ENCODE results near the gene CYB5A. TPM values are rescaled to one million over a fixed set of nuclear protein-coding genes. Genes with fewer than 3 reads are reported as not detected.
A peak's percentile ranks its signal among the peaks of the same experiment; 100 is the strongest.

CYB5A gene
- polyA plus RNA-seq, 2 of the 4 experiments (the other 2 are of a cell fraction), result 132 to 267 TPM

- Histone ChIP-seq H3K4me3 (no peak overlapping the region), H3K27ac (no peak overlapping the region), H3K4me2 (no peak overlapping the region), H3K4me1 (no peaks in the 10 kb centered on the region), H3K9me3 (no peaks in the 10 kb centered on the region)
- FAIRE-seq, result no peak
- no peak for TF ChIP-seq ESRRA (IDR thresholded peaks at IDR 0.05; ENCODE audit: borderline replicate concordance, low read length)
- no peak for TF ChIP-seq ZC3H11A (IDR thresholded peaks at IDR 0.05)
- no peak for TF ChIP-seq JUN (IDR thresholded peaks at IDR 0.05)
- no peak for TF ChIP-seq HMGXB4 (CRISPR knock-in tag; IDR thresholded peaks at IDR 0.05; ENCODE audit: borderline replicate concordance)
- DNase-seq (ENCODE audit: low read depth in 1 of 2, low spot score in 1 of 2), result no peak
- CTCF ChIA-PET, result no interaction called here
- WGBS (ENCODE audit: missing lambda C conversion rate), result 66% methylated on average over 7 of the region's 7 CpGs
- no peak for ATAC-seq
- POLR2A ChIA-PET, result no interaction called here
These were observed 68.9 kb downstream of the CYB5A start for GRCh38 chr18:74222710-74223494.

GRCh38 chr18:74221081-74221480, 70.7 kb downstream of the CYB5A start:
- no peak for ATAC-seq
- FAIRE-seq, result no peak
- POLR2A ChIA-PET, result no interaction called here
- Histone ChIP-seq H3K4me2 (no peak overlapping the region), H3K9me3 (no peaks in the 10 kb centered on the region), H3K27ac (no peak overlapping the region; a peak in 1 of 6 replicates), H3K4me1 (no peaks in the 10 kb centered on the region), H3K4me3 (no peak overlapping the region)
- no peak for DNase-seq (ENCODE audit: low read depth in 1 of 2, low spot score in 1 of 2)
- WGBS (ENCODE audit: missing lambda C conversion rate), result 91% methylated on average over 8 of the region's 9 CpGs
- CTCF ChIA-PET, result no interaction called here
- TF ChIP-seq RCOR1 (IDR thresholded peaks at IDR 0.05; ENCODE audit: low read depth, low read length), result no peak

DNA sequence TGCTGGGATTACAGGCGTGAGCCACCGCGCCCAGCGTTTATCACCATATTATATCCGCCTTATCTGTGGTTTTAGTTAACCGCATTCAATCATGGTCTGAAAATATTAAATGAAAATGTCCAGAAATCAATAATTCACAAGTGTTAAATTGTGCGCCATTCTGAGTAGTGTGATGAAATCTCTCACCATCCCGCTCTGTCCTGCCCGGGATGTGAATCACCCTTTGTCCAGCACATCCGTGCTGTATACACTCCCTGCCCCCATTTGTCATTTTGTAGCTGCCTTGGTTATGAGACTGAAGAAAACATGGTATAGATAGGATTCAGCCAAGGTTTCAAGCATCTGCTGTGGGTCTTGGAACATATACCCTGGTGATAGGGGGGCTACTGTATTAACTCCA, 72.7 kb downstream of the CYB5A start:
- CTCF ChIA-PET, result interaction anchor here (0.7 kb wide), 1 partner anchor 123 kb away, joined by 3 read pairs; no protein-coding TSS in a partner anchor
- POLR2A ChIA-PET, result no interaction called here
- DNase-seq (ENCODE audit: low read depth in 1 of 2, low spot score in 1 of 2), result no peak
- Histone ChIP-seq H3K27ac (peak overlapping the region in 1 of 2 experiments; percentile 32; a peak in 1 of 6 replicates), H3K4me2 (no peak overlapping the region), H3K4me3 (no peak overlapping the region), H3K9me3 (no peaks in the 10 kb centered on the region), H3K4me1 (no peaks in the 10 kb centered on the region)
- ATAC-seq, result peak; percentile 40 to 50; a peak in 1 of 6 replicates
- no peak for FAIRE-seq
- 65% methylated on average over 10 of the region's 10 CpGs for WGBS (ENCODE audit: missing lambda C conversion rate)
- TF ChIP-seq SMC3 (IDR thresholded peaks at IDR 0.05), result no peak
- TF ChIP-seq HMGXB4 (CRISPR knock-in tag; IDR thresholded peaks at IDR 0.05; ENCODE audit: borderline replicate concordance), result no peak
- TF ChIP-seq CHD4 (IDR thresholded peaks at IDR 0.05; ENCODE audit: borderline replicate concordance), result no peak
- TF ChIP-seq HOXA7 (CRISPR knock-in tag; IDR thresholded peaks at IDR 0.05), result no peak
- no peak for TF ChIP-seq MAZ (IDR thresholded peaks at IDR 0.05; ENCODE audit: borderline replicate concordance, low read depth, low read length)
- no peak for TF ChIP-seq HDAC2 (IDR thresholded peaks at IDR 0.05)
- no peak for TF ChIP-seq HEYL (CRISPR knock-in tag; IDR thresholded peaks at IDR 0.05)

- no peak overlapping the region for H3K27ac ChIP-seq
- no peak for ATAC-seq
- no peak for DNase-seq (ENCODE audit: low read depth in 1 of 2, low spot score in 1 of 2)
- CTCF ChIA-PET, result no interaction called here
- H3K4me1 ChIP-seq, result no peaks in the 10 kb centered on the region
- POLR2A ChIA-PET, result no interaction called here
- H3K4me3 ChIP-seq, result no peak overlapping the region
- no peak overlapping the region for H3K4me2 ChIP-seq
- WGBS (ENCODE audit: missing lambda C conversion rate), result 42% methylated on average over 6 of the region's 7 CpGs
- TF ChIP-seq TFCP2L1 (CRISPR knock-in tag; IDR thresholded peaks at IDR 0.05), result no peak
- TF ChIP-seq E2F6 (IDR thresholded peaks at IDR 0.05; ENCODE audit: borderline replicate concordance, low read depth), result no peak
- no peak for TF ChIP-seq MAFK (IDR thresholded peaks at IDR 0.05; ENCODE audit: partially characterized antibody)
- no peak for TF ChIP-seq EHMT2 (IDR thresholded peaks at IDR 0.05; ENCODE audit: low read depth)
- TF ChIP-seq HDAC2 (IDR thresholded peaks at IDR 0.05), result no peak
- TF ChIP-seq RARB (CRISPR knock-in tag; IDR thresholded peaks at IDR 0.05), result no peak
- no peak for TF ChIP-seq HMGXB4 (CRISPR knock-in tag; IDR thresholded peaks at IDR 0.05; ENCODE audit: borderline replicate concordance)
- no peak for TF ChIP-seq CEBPB (IDR thresholded peaks at IDR 0.05)
- TF ChIP-seq GATA3 (IDR thresholded peaks at IDR 0.05; ENCODE audit: borderline replicate concordance), result no peak
- no peak for TF ChIP-seq POLR2AphosphoS2 (conservative IDR thresholded peaks at IDR 0.05; ENCODE audit: low read length)
- H3K9me3 ChIP-seq, result no peaks in the 10 kb centered on the region
- no peak for FAIRE-seq
These were observed 74.2 kb downstream of the CYB5A start for GRCh38 chr18:74217476-74218143.
